HepG2 (cell line): ENCODE results near the gene POSTN. TPM values are rescaled to one million over a fixed set of nuclear protein-coding genes. Genes with fewer than 3 reads are reported as not detected.

Experiments
- ATAC-seq: fragments of 200-7000 bp; cut with Tn5 transposase; 3 replicates; pipeline ENCODE4 v1.9.1; 2020; ENCODE audit warnings: mild to moderate bottlenecking, moderate library complexity
- BruUV-seq: library from RNA; stranded (reverse); fragments of 400-500 nt; replicated peaks from 2 replicates; lab custom pipeline; 2021; lab: Mats Ljungman, UMichigan
- CTCF ChIA-PET: fragments of 300-600 bp; formaldehyde crosslinking; extraction: SDS; loops from one replicate; lab custom pipeline; 2021; ENCODE audit warnings: low total read pairs, inconsistent platforms, low intra/inter-chr PET ratio; lab: Yijun Ruan, JAX
- POLR2A ChIA-PET: fragments of 350-600 bp; sonication (Branson Sonifier 250); formaldehyde crosslinking; loops from one replicate; lab custom pipeline; 2020; ENCODE audit warnings: antibody characterized with exemption, inconsistent platforms; lab: Yijun Ruan, JAX
- DNase-seq: peaks from one replicate; pipeline ENCODE4 v3.0.0-alpha.2; 2015; ENCODE audit warnings: low spot score
- FAIRE-seq: peaks from 3 replicates; lab custom pipeline; 2011; peaks lifted over from hg19 to GRCh38; lab: Jason Lieb, UNC
- H2AFZ ChIP-seq: one replicate; pipeline ENCODE4 v1.6.1; 2011; ENCODE audit warnings: low read length, inconsistent platforms
- H3K27ac ChIP-seq: fragments of 300-600 bp; 3 replicates; pipeline ENCODE4 v1.8.0; 2011; ENCODE audit warnings: mixed run types, mild to moderate bottlenecking, mixed read lengths, low read length, inconsistent platforms; ENCODE audit not compliant: insufficient read depth; ENCODE audit errors: extremely low read length
- H3K27me3 ChIP-seq, 2 experiments: fragments of 200-600 bp in 1 of 2; 2 replicates in 1 of 2; 3 replicates in 1 of 2; pipeline versions ENCODE4 v1.6.0 to v1.8.0; 2011; ENCODE audit warnings: low read length in 2 of 2, mild to moderate bottlenecking in 2 of 2, moderate library complexity in 2 of 2, inconsistent platforms in 1 of 2; ENCODE audit not compliant: insufficient read depth in 2 of 2, control insufficient read depth in 1 of 2
- H3K36me3 ChIP-seq, 2 experiments: fragments of 200-600 bp in 1 of 2; replicated peaks in 1 of 2; 2 replicates in 1 of 2; 3 replicates in 1 of 2; pipeline versions ENCODE4 v1.5.1 to v1.8.0; 2011; ENCODE audit warnings: low read length in 2 of 2, inconsistent platforms in 1 of 2; ENCODE audit not compliant: insufficient read depth in 2 of 2, control insufficient read depth in 1 of 2
- H3K4me1 ChIP-seq: 2 replicates; pipeline ENCODE4 v1.5.1; 2012; ENCODE audit warnings: low read length, inconsistent platforms; ENCODE audit not compliant: insufficient read depth
- H3K4me2 ChIP-seq: 2 replicates; pipeline ENCODE4 v1.6.0; 2011; ENCODE audit warnings: low read depth, low read length, inconsistent platforms
- H3K4me3 ChIP-seq, 3 experiments: fragments of 200-600 bp in 1 of 3; sonication (generic), shearing (Covaris generic) in 1 of 3; replicated peaks in 1 of 3; 2 replicates each; pipeline ENCODE4 v1.5.1; 2011 to 2016; ENCODE audit warnings: low read length in 3 of 3, inconsistent platforms in 2 of 3, low read depth in 2 of 3, mild to moderate bottlenecking in 2 of 3, control low read depth in 1 of 3, mixed read lengths in 1 of 3; ENCODE audit not compliant: insufficient read depth in 1 of 3
- H3K79me2 ChIP-seq: one replicate; pipeline ENCODE4 v1.6.1; 2011; ENCODE audit warnings: low read length, inconsistent platforms; ENCODE audit not compliant: insufficient read depth
- H3K9ac ChIP-seq: 2 replicates; pipeline ENCODE4 v1.6.0; 2011; ENCODE audit warnings: mild to moderate bottlenecking, low read depth, low read length, inconsistent platforms; ENCODE audit not compliant: insufficient read depth
- H3K9me3 ChIP-seq: 2 replicates; pipeline ENCODE4 v1.5.1; 2012; ENCODE audit warnings: mild to moderate bottlenecking, low read length
- H4K20me1 ChIP-seq: 2 replicates; pipeline ENCODE4 v1.6.0; 2011; ENCODE audit warnings: inconsistent platforms, mild to moderate bottlenecking, low read length, moderate library complexity; ENCODE audit not compliant: insufficient read depth
- KAT7 ChIP-seq: IDR thresholded peaks from 2 replicates; pipeline ENCODE4 v1.6.1; 2018; ENCODE audit warnings: borderline replicate concordance, missing compliant biosample characterization
- KMT2A ChIP-seq: sonication (generic); formaldehyde crosslinking; IDR thresholded peaks from 2 replicates; pipeline ENCODE4 v1.4.0; 2020; ENCODE audit warnings: missing genetic modification reagents
- MXD1 ChIP-seq: sonication (generic); formaldehyde crosslinking; IDR thresholded peaks from 2 replicates; pipeline ENCODE4 v1.4.0; 2020; ENCODE audit warnings: mild to moderate bottlenecking, missing genetic modification reagents
- SMC3 ChIP-seq: IDR thresholded peaks from 2 replicates; pipeline ENCODE4 v1.6.1; 2011; ENCODE audit warnings: low read length, improper control_type of control experiment
- TBL1XR1 ChIP-seq: fragments of 150-350 bp; IDR thresholded peaks from 2 replicates; pipeline ENCODE4 v1.6.1; 2014; ENCODE audit warnings: borderline replicate concordance, low read length; ENCODE audit not compliant: partially characterized antibody
- TCF7 ChIP-seq: sonication (generic); IDR thresholded peaks from 2 replicates; pipeline ENCODE4 v1.6.1; 2016; ENCODE audit warnings: antibody characterized with exemption, low read depth
- TRAFD1 ChIP-seq: sonication (generic); formaldehyde crosslinking; IDR thresholded peaks from 2 replicates; pipeline ENCODE4 v1.5.1; 2020; ENCODE audit warnings: missing genetic modification reagents, mild to moderate bottlenecking, borderline replicate concordance
- ZC3H4 ChIP-seq: sonication (generic); formaldehyde crosslinking; IDR thresholded peaks from 2 replicates; pipeline ENCODE4 v1.4.0; 2020; ENCODE audit warnings: missing genetic modification reagents, borderline replicate concordance
- ZNF317 ChIP-seq: sonication (generic); formaldehyde crosslinking; IDR thresholded peaks from 2 replicates; pipeline ENCODE4 v1.5.0; 2020; ENCODE audit warnings: mild to moderate bottlenecking, missing genetic modification reagents
- ZNF549 ChIP-seq: sonication (generic); formaldehyde crosslinking; IDR thresholded peaks from 2 replicates; pipeline ENCODE4 v1.5.0; 2020; ENCODE audit warnings: missing genetic modification reagents
- ZNF577 ChIP-seq: sonication (generic); formaldehyde crosslinking; IDR thresholded peaks from 2 replicates; pipeline ENCODE4 v1.4.0; 2020; ENCODE audit warnings: mild to moderate bottlenecking, low read depth, missing genetic modification reagents, borderline replicate concordance
- ZSCAN12 ChIP-seq: sonication (generic); formaldehyde crosslinking; IDR thresholded peaks from 2 replicates; pipeline ENCODE4 v1.9.0; 2021; ENCODE audit warnings: mild to moderate bottlenecking, missing genetic modification reagents
- in situ Hi-C: cut with HindIII; loops from 2 replicates; pipeline ENCODE4 v1.10.0; 2017; ENCODE audit warnings: low pct_unique_long_range_greater_than_20kb; ENCODE audit not compliant: extremely low pct_ligation_motif_present
- intact Hi-C: fragments of 100-400 bp; cut with micrococcal nuclease; formaldehyde crosslinking; loops from one replicate; pipeline ENCODE4 v1.10.0; 2022; ENCODE audit not compliant: unreplicated experiment
- polyA plus RNA-seq, 8 experiments: library from polyadenylated mRNA; depleted of rRNA in 3 of 8; stranded (reverse) in 7 of 8; unstranded in 1 of 8; fragments of >200 nt; fragmentation: Illumina TruSeq in 4 of 8; extraction: Trizol in 4 of 8; gene quantifications; 2 replicates each; pipeline versions ENCODE4 v1.2.1 to v1.2.3, GENCODE V29; 2011 to 2016; ENCODE audit warnings: low read depth in 4 of 8, missing spikeins in 1 of 8, mixed read lengths in 1 of 8; ENCODE audit not compliant: insufficient read depth in 1 of 8
- total RNA-seq, 5 experiments: library from RNA; depleted of rRNA; stranded (reverse); fragments of >200 nt; fragmentation: Illumina TruSeq; extraction: Trizol; gene quantifications; 2 replicates each; pipeline ENCODE4 v1.2.3, GENCODE V29; 2016; ENCODE audit warnings: low read depth in 1 of 5

The POSTN gene
- total and polyA plus RNA-seq, 2 of the 13 experiments (the other 11 are each of a cell fraction or from before 2014, with no cell fraction given), result not detected

GRCh38 chr13:37576601-37577000 lies 22.0 kb downstream of the POSTN start:
- POLR2A ChIA-PET, result no interaction called here
- intact Hi-C loops (no loop called here), in situ Hi-C loops (no loop called here)
- Histone ChIP-seq H3K27ac (no peak overlapping the region), H3K4me2 (no peak overlapping the region), H3K36me3 (no peaks in the 10 kb centered on the region), H3K27me3 (no peaks in the 10 kb centered on the region), H4K20me1 (no peaks in the 10 kb centered on the region), H2AFZ (no peak overlapping the region), H3K4me1 (no peaks in the 10 kb centered on the region), H3K9ac (no peak overlapping the region), H3K9me3 (no peaks in the 10 kb centered on the region), H3K79me2 (no peaks in the 10 kb centered on the region), H3K4me3 (no peak overlapping the region)
- no peak for TF ChIP-seq KMT2A
- no peak for TF ChIP-seq SMC3
- TF ChIP-seq ZSCAN12 (CRISPR knock-in tag), result no peak
- TF ChIP-seq TRAFD1 (CRISPR knock-in tag), result no peak
- no peak for TF ChIP-seq ZC3H4
- TF ChIP-seq ZNF317 (CRISPR knock-in tag), result no peak
- TF ChIP-seq KAT7 (CRISPR knock-in tag), result no peak
- TF ChIP-seq ZNF549 (CRISPR knock-in tag), result no peak
- no peak for TF ChIP-seq TCF7
- TF ChIP-seq TBL1XR1, result no peak
- TF ChIP-seq MXD1 (CRISPR knock-in tag), result no peak
- TF ChIP-seq ZNF577 (CRISPR knock-in tag), result no peak
- BruUV-seq, result no TSS peak
- ATAC-seq (no peak), FAIRE-seq (no peak), DNase-seq (no peak)
- CTCF ChIA-PET, result no interaction called here
